ENCODE results near the gene ELP2. TPM values are rescaled to one million over a fixed set of nuclear protein-coding genes. Genes with fewer than 3 reads are reported as not detected.

ELP2 gene
- total and polyA plus RNA-seq, 2 donors from 2014 or later, result 55.9 to 74.0 TPM

DNA sequence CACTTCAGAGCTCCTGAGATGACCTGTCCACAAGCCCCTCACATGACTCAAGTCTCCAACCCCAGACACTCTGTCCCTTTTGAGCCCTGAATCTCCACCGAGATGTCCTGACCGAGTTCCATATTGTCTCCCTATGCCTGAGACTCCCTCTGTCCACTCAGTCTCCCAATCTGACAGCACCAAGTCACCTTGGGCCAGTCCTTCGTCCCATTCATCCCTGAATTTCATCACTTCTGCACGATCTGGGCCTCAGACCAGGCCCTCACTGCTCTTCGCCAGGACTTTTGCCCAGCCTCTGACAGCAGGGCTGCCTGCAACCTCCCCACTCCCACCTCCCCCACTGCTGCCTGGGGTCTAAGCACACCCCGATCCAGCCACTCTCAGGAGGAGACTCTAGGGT, 53.3 kb downstream of the ELP2 start:
- TF ChIP-seq, protein P1, sequence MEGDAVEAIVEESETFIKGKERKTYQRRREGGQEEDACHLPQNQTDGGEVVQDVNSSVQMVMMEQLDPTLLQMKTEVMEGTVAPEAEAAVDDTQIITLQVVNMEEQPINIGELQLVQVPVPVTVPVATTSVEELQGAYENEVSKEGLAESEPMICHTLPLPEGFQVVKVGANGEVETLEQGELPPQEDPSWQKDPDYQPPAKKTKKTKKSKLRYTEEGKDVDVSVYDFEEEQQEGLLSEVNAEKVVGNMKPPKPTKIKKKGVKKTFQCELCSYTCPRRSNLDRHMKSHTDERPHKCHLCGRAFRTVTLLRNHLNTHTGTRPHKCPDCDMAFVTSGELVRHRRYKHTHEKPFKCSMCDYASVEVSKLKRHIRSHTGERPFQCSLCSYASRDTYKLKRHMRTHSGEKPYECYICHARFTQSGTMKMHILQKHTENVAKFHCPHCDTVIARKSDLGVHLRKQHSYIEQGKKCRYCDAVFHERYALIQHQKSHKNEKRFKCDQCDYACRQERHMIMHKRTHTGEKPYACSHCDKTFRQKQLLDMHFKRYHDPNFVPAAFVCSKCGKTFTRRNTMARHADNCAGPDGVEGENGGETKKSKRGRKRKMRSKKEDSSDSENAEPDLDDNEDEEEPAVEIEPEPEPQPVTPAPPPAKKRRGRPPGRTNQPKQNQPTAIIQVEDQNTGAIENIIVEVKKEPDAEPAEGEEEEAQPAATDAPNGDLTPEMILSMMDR (IDR thresholded peaks at IDR 0.05; ENCODE audit: borderline replicate concordance, extremely low read depth, insufficient read depth), result no peak
- no peaks in the 10 kb centered on the region for H3K9me3 ChIP-seq (ENCODE audit: control insufficient read depth in 2 of 3, insufficient read depth in 1 of 3, low read length in 3 of 3)
- H3K4me3 ChIP-seq (ENCODE audit: low read length in 3 of 3), result no peak overlapping the region
- no peak for FAIRE-seq
- no peak for DNase-seq
- no peak overlapping the region for H3K9ac ChIP-seq (ENCODE audit: low read length in 3 of 3)
- peaks cover 0 to 3% (median 0%) of the 10 kb centered on the region in 3 donors for H3K4me1 ChIP-seq (ENCODE audit: control insufficient read depth in 2 of 3, insufficient read depth in 2 of 3, low read depth in 1 of 3, low read length in 3 of 3)
- H3K27ac ChIP-seq (ENCODE audit: low read depth in 2 of 2, low read length in 2 of 2), result no peak overlapping the region
- intact Hi-C loops (cut with DNase I), result no loop called here
- H3K36me3 ChIP-seq (ENCODE audit: control insufficient read depth in 2 of 3, insufficient read depth in 3 of 3, low read length in 3 of 3), result no peaks in the 10 kb centered on the region
- H3K27me3 ChIP-seq (ENCODE audit: control insufficient read depth, insufficient read depth, low read length), result no peaks in the 10 kb centered on the region

DNA sequence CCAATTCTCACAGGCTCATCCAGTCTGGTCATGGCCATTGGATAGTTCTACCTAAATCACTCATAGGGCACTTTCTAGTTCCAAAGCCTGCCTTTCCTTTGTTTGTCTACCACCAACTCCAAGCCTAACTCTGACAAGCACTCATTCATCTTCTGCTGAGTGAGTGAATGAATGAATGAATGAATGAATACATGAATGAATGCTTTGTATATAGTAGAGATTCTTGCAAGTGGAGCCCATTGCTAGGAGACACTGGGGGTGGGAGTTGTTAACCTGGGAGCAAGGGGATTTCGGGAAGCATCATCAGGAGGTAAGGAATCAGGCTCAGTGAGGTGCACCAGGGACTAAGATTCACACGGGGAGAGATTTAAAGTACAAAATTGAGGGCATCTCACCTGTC, 54.3 kb downstream of the ELP2 start:
- no peaks in the 10 kb centered on the region for H3K9me3 ChIP-seq (ENCODE audit: control insufficient read depth in 2 of 3, insufficient read depth in 1 of 3, low read length in 3 of 3)
- no peaks in the 10 kb centered on the region for H3K36me3 ChIP-seq (ENCODE audit: control insufficient read depth in 2 of 3, insufficient read depth in 3 of 3, low read length in 3 of 3)
- H3K4me1 ChIP-seq (ENCODE audit: control insufficient read depth in 2 of 3, insufficient read depth in 2 of 3, low read depth in 1 of 3, low read length in 3 of 3), result peaks cover 0 to 5% (median 0%) of the 10 kb centered on the region in 3 donors
- FAIRE-seq (no peak), DNase-seq (no peak)
- H3K27me3 ChIP-seq (ENCODE audit: control insufficient read depth, insufficient read depth, low read length), result no peaks in the 10 kb centered on the region
- H3K4me3 ChIP-seq (ENCODE audit: low read length in 3 of 3), result no peak overlapping the region
- TF ChIP-seq, protein P1 (IDR thresholded peaks at IDR 0.05; ENCODE audit: borderline replicate concordance, extremely low read depth, insufficient read depth), result no peak
- intact Hi-C loops (cut with DNase I), result no loop called here
- H3K27ac ChIP-seq (ENCODE audit: low read depth in 2 of 2, low read length in 2 of 2), result no peak overlapping the region
- no peak overlapping the region for H3K9ac ChIP-seq (ENCODE audit: low read length in 3 of 3)

DNA sequence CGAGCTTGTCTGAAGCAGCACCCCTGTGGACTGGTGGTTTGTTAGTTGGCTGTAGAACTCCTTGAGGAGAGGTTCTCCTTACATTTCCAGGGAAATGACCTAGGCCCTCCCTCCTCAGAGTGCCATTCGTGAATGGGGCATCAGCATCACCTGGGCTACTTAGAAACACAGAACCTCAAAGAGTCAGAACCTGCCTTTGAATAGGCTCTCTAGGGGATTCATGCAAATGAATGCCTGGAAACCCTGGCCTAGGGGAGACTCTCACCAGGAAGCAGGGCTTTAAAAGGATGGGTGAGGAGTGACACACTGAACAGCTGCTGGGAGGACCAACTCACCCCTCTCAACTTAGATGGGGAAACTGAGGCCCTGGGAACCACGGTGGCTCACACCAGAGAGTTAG, 55.5 kb downstream of the ELP2 start:
- Histone ChIP-seq H3K4me3 (ENCODE audit: low read length in 3 of 3) (no peak overlapping the region), H3K9ac (ENCODE audit: low read length in 3 of 3) (no peak overlapping the region), H3K36me3 (ENCODE audit: control insufficient read depth in 2 of 3, insufficient read depth in 3 of 3, low read length in 3 of 3) (no peaks in the 10 kb centered on the region), H3K9me3 (ENCODE audit: control insufficient read depth in 2 of 3, insufficient read depth in 1 of 3, low read length in 3 of 3) (no peaks in the 10 kb centered on the region), H3K4me1 (ENCODE audit: control insufficient read depth in 2 of 3, insufficient read depth in 2 of 3, low read depth in 1 of 3, low read length in 3 of 3) (peaks cover 0 to 5% (median 0%) of the 10 kb centered on the region in 3 donors), H3K27ac (ENCODE audit: low read depth in 2 of 2, low read length in 2 of 2) (no peak overlapping the region), H3K27me3 (ENCODE audit: control insufficient read depth, insufficient read depth, low read length) (no peaks in the 10 kb centered on the region)
- TF ChIP-seq, protein P1 (IDR thresholded peaks at IDR 0.05; ENCODE audit: borderline replicate concordance, extremely low read depth, insufficient read depth), result no peak
- intact Hi-C loops (cut with DNase I), result no loop called here
- no peak for DNase-seq
- FAIRE-seq, result no peak

DNA sequence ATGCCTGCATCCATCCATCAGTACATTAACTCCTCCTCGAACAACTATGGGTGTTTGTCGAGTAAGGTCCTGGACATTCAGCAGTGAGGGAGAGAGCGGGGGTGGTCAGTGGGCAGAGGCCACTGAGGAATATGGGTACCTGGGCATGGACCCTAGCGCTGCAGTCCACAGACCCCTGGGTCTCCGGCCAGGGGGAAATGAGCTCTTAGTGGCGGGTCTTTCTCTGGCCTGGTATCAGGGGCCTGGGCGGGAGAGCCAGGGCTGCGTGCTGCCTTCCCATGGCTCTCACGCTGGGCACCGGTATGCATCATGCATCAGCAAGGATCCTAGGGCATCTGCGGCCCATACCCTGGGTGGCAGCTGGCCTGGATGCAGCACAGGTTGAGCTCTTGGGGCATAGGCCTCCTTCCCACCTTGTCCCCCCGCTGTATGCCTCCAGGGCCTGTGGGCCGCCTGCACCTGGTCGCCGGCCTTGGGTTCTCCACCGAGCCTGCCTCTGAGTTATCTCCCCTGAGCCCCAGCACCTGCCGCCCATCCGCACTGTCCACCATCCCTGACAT, 56.3 kb downstream of the ELP2 start:
- Histone ChIP-seq H3K36me3 (ENCODE audit: control insufficient read depth in 2 of 3, insufficient read depth in 3 of 3, low read length in 3 of 3) (no peaks in the 10 kb centered on the region), H3K4me3 (ENCODE audit: low read length in 3 of 3) (no peak overlapping the region), H3K27me3 (ENCODE audit: control insufficient read depth, insufficient read depth, low read length) (no peaks in the 10 kb centered on the region), H3K4me1 (ENCODE audit: control insufficient read depth in 2 of 3, insufficient read depth in 2 of 3, low read depth in 1 of 3, low read length in 3 of 3) (peaks cover 0 to 5% (median 0%) of the 10 kb centered on the region in 3 donors), H3K9me3 (ENCODE audit: control insufficient read depth in 2 of 3, insufficient read depth in 1 of 3, low read length in 3 of 3) (no peaks in the 10 kb centered on the region), H3K27ac (ENCODE audit: low read depth in 2 of 2, low read length in 2 of 2) (no peak overlapping the region), H3K9ac (ENCODE audit: low read length in 3 of 3) (no peak overlapping the region)
- DNase-seq (peak in 1 of 5 donors; percentile 47), FAIRE-seq (no peak)
- TF ChIP-seq, protein P1 (IDR thresholded peaks at IDR 0.05; ENCODE audit: borderline replicate concordance, extremely low read depth, insufficient read depth), result no peak
- intact Hi-C loops (cut with DNase I), result no loop called here
